K562 treated with DMSO at 1 percent for 24 hours (cell line): Measurements from ENCODE around the gene EPDR1. TPM values are rescaled to one million over a fixed set of nuclear protein-coding genes. Genes with fewer than 3 reads are reported as not detected.

Experiments used
- total RNA-seq: library from RNA; unstranded; fragments of 300-600 nt; gene quantifications from 2 replicates; pipeline ENCODE4 v1.2.3, GENCODE V29; 2022; ENCODE audit warnings: low read depth; ENCODE audit not compliant: insufficient read depth

EPDR1 gene
- total RNA-seq = not detected in 2 replicates

GRCh38 chr7:37920305-37920848 lies at the start of gene EPDR1:
EPDR1 (plus strand) TSS chr7:37920640; CDS start chr7:37920940, 300 bp downstream.

GRCh38 chr7:37916673-37917660 lies 3.5 kb upstream of the EPDR1 start, which contains the start of gene SFRP4:
SFRP4 (minus strand) TSS chr7:37916817; CDS start chr7:37916537, 280 bp downstream.

Other genes with a start within 250 kb of the EPDR1 start
- gene GPR141, start 236.9 kb upstream of the EPDR1 start, total RNA-seq = not detected in 2 replicates
- not detected in 2 replicates for gene NME8, start 72.0 kb upstream of the EPDR1 start, total RNA-seq
- not detected in 2 replicates for gene SFRP4, start 3.8 kb upstream of the EPDR1 start, total RNA-seq